Upper lobe of left lung (tissue), 4 donors: ENCODE results near the gene GGN.

Source experiments
- POLR2A ChIP-seq, 4 donors: fragments of 450-650 bp; IDR thresholded peaks; one replicate each; pipeline ENCODE4 v1.5.1; 2016 to 2017; ENCODE audit warnings: antibody characterized with exemption in 4 of 4, mild to moderate bottlenecking in 2 of 4
- TF ChIP-seq, protein P1 (sequence below), 6 experiments: fragments of 450-650 bp in 4 of 6; fragments of 200-600 bp in 2 of 6; sonication (generic) in 2 of 6; IDR thresholded peaks; one replicate each; pipeline ENCODE4 v1.5.1; 2016 to 2019; ENCODE audit warnings: antibody characterized with exemption in 6 of 6

DNA sequence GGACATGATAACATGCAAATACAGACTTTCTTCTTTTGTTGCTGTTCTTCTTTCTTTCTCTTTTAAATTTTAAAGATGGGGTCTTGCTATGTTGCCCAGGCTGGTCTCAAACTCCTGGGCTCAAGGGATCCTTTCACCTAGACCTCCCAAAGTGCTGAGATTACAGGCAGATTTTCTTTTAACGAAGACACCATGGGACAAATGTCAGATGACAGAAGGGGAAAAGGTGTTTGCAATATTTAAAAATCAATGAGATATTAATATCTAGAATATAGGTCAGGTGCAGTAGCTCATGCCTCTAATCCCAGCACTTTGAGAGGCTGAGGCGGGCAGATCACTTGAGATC, 42.0 kb upstream of the GGN start:
- TF ChIP-seq, protein P1, sequence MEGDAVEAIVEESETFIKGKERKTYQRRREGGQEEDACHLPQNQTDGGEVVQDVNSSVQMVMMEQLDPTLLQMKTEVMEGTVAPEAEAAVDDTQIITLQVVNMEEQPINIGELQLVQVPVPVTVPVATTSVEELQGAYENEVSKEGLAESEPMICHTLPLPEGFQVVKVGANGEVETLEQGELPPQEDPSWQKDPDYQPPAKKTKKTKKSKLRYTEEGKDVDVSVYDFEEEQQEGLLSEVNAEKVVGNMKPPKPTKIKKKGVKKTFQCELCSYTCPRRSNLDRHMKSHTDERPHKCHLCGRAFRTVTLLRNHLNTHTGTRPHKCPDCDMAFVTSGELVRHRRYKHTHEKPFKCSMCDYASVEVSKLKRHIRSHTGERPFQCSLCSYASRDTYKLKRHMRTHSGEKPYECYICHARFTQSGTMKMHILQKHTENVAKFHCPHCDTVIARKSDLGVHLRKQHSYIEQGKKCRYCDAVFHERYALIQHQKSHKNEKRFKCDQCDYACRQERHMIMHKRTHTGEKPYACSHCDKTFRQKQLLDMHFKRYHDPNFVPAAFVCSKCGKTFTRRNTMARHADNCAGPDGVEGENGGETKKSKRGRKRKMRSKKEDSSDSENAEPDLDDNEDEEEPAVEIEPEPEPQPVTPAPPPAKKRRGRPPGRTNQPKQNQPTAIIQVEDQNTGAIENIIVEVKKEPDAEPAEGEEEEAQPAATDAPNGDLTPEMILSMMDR (IDR thresholded peaks at IDR 0.05), result no peak
- no peak for TF ChIP-seq POLR2A (IDR thresholded peaks at IDR 0.05)
